ENCODE measurements around the gene FLVCR2.

- TF ChIP-seq POLR2AphosphoS5 (IDR thresholded peaks at IDR 0.05; ENCODE audit: low read depth, low read length) (no peak), RFX5 (IDR thresholded peaks at IDR 0.05; ENCODE audit: low read length) (no peak), CTCF (IDR thresholded peaks at IDR 0.05) (no peak), REST (IDR thresholded peaks at IDR 0.05; ENCODE audit: low read depth, low read length) (no peak), TAF1 (IDR thresholded peaks at IDR 0.05; ENCODE audit: borderline replicate concordance, low read depth, low read length) (no peak), SIN3A (IDR thresholded peaks at IDR 0.05; ENCODE audit: borderline replicate concordance, low read depth, low read length) (no peak), EP300 (IDR thresholded peaks at IDR 0.05; ENCODE audit: borderline replicate concordance in 1 of 2, low read depth in 1 of 2, low read length in 1 of 2) (no peak), RAD21 (IDR thresholded peaks at IDR 0.05; ENCODE audit: low read length) (no peak), USF1 (IDR thresholded peaks at IDR 0.05; ENCODE audit: borderline replicate concordance, low read depth) (no peak), IRF3 (IDR thresholded peaks at IDR 0.05; ENCODE audit: low read depth, low read length) (no peak)
Observed at GRCh38 chr14:75537071-75537470, 41.3 kb upstream of the FLVCR2 start.

All from SK-N-SH (cell line).